Neural cell (in vitro differentiated cells): ENCODE results near the gene COL27A1. TPM values are rescaled to one million over a fixed set of nuclear protein-coding genes. Genes with fewer than 3 reads are reported as not detected.

Experiments
- H2AFZ ChIP-seq: fragments of 200-600, 300-800 bp; sonication (generic), shearing (Covaris generic); 2 replicates; pipeline ENCODE4 v1.6.0; 2014; ENCODE audit warnings: low read depth, mild to moderate bottlenecking, antibody characterized with exemption, low read length, moderate library complexity
- H3F3A ChIP-seq: fragments of 200-600 bp; shearing (Covaris generic); 2 replicates; pipeline ENCODE4 v1.6.1; 2016; ENCODE audit warnings: mild to moderate bottlenecking, moderate library complexity, mixed read lengths, antibody characterized with exemption, low read length; ENCODE audit not compliant: insufficient read depth, poor library complexity, severe bottlenecking
- H3K27ac ChIP-seq: fragments of 200-600, 300-800 bp; sonication (generic), shearing (Covaris generic); 2 replicates; pipeline ENCODE4 v1.5.1; 2014; ENCODE audit warnings: mild to moderate bottlenecking, low read length, moderate library complexity
- H3K27me3 ChIP-seq: fragments of 300-800, 200-600 bp; sonication (generic), shearing (Covaris generic); 2 replicates; pipeline ENCODE4 v1.6.0; 2014; ENCODE audit warnings: mild to moderate bottlenecking, low read depth, low read length, moderate library complexity; ENCODE audit not compliant: insufficient read depth
- H3K36me3 ChIP-seq: fragments of 300-800, 200-600 bp; sonication (generic), shearing (Covaris generic); 2 replicates; pipeline ENCODE4 v1.5.1; 2014; ENCODE audit warnings: mild to moderate bottlenecking, antibody characterized with exemption, low read length, moderate library complexity; ENCODE audit not compliant: insufficient read depth
- H3K4me2 ChIP-seq: fragments of 300-800, 200-600 bp; sonication (generic), shearing (Covaris generic); 2 replicates; pipeline ENCODE4 v1.6.0; 2014; ENCODE audit warnings: mild to moderate bottlenecking, low read length
- H3K4me3 ChIP-seq: fragments of 300-800, 200-600 bp; sonication (generic), shearing (Covaris generic); 2 replicates; pipeline ENCODE4 v1.5.1; 2014; ENCODE audit warnings: mild to moderate bottlenecking, low read length, moderate library complexity
- H3K79me2 ChIP-seq: fragments of 200-600 bp; shearing (Covaris generic); replicated peaks from 2 replicates; pipeline ENCODE4 v1.6.0; 2014; ENCODE audit warnings: mild to moderate bottlenecking, low read length, moderate library complexity; ENCODE audit not compliant: insufficient read depth
- H3K9ac ChIP-seq: fragments of 300-800, 200-600 bp; sonication (generic), shearing (Covaris generic); 2 replicates; pipeline ENCODE4 v1.6.1; 2016; ENCODE audit warnings: mild to moderate bottlenecking, low read length, mixed read lengths
- H3K9me2 ChIP-seq: fragments of 200-600 bp; shearing (Covaris generic); 2 replicates; pipeline ENCODE4 v1.6.1; 2016; ENCODE audit warnings: mild to moderate bottlenecking, low read length, mixed read lengths; ENCODE audit not compliant: insufficient read depth
- H3K9me3 ChIP-seq: fragments of 200-600, 300-800 bp; sonication (generic), shearing (Covaris generic); 2 replicates; pipeline ENCODE4 v1.6.1; 2016; ENCODE audit warnings: mild to moderate bottlenecking, mixed run types, low read length, moderate library complexity, mixed read lengths
- H4K20me1 ChIP-seq: fragments of 200-600 bp; shearing (Covaris generic); 2 replicates; pipeline ENCODE4 v1.6.1; 2016; ENCODE audit warnings: mild to moderate bottlenecking, mixed run types; ENCODE audit not compliant: insufficient read depth
- CTCF ChIP-seq: fragments of 450-650 bp; IDR thresholded peaks from 2 replicates; pipeline ENCODE4 v1.5.1; 2014; ENCODE audit warnings: antibody characterized with exemption, mild to moderate bottlenecking, moderate library complexity; ENCODE audit not compliant: poor library complexity, severe bottlenecking
- EP300 ChIP-seq: fragments of 450-650 bp; conservative IDR thresholded peaks from 2 replicates; pipeline ENCODE4 v1.6.1; 2014; ENCODE audit warnings: antibody characterized with exemption, mild to moderate bottlenecking, moderate library complexity; ENCODE audit not compliant: poor library complexity, severe bottlenecking
- EZH2 ChIP-seq: fragments of 200-600, 300-800 bp; shearing (Covaris generic), sonication (generic); IDR thresholded peaks from 2 replicates; pipeline ENCODE4 v1.6.1; 2014; ENCODE audit warnings: antibody characterized with exemption, low read length, borderline replicate concordance, mild to moderate bottlenecking; ENCODE audit not compliant: insufficient read depth, poor library complexity, severe bottlenecking
- MXI1 ChIP-seq: fragments of 450-650 bp; conservative IDR thresholded peaks from 2 replicates; pipeline ENCODE4 v1.6.1; 2014; ENCODE audit warnings: antibody characterized with exemption, mild to moderate bottlenecking; ENCODE audit not compliant: poor library complexity, severe bottlenecking
- POLR2AphosphoS5 ChIP-seq: IDR thresholded peaks from 2 replicates; pipeline ENCODE4 v1.6.1; 2012
- RAD21 ChIP-seq: fragments of 450-650 bp; conservative IDR thresholded peaks from 2 replicates; pipeline ENCODE4 v1.6.1; 2014; ENCODE audit warnings: antibody characterized with exemption, mild to moderate bottlenecking, moderate library complexity
- REST ChIP-seq: IDR thresholded peaks from 2 replicates; pipeline ENCODE4 v1.6.1; 2012; ENCODE audit warnings: borderline replicate concordance
- SMC3 ChIP-seq: fragments of 450-650 bp; conservative IDR thresholded peaks from 2 replicates; pipeline ENCODE4 v1.6.1; 2014; ENCODE audit warnings: antibody characterized with exemption, mild to moderate bottlenecking, moderate library complexity; ENCODE audit not compliant: poor library complexity
- TAF1 ChIP-seq: IDR thresholded peaks from 2 replicates; pipeline ENCODE4 v1.6.1; 2012; ENCODE audit warnings: low read depth
- polyA plus RNA-seq: library from polyadenylated mRNA; depleted of rRNA; stranded (reverse); fragments of >200 nt; gene quantifications from 2 replicates; pipeline ENCODE4 v1.2.3, GENCODE V29; 2014

COL27A1 gene
- polyA plus RNA-seq, 1 donor from 2014 or later, result 0.25 TPM

- Histone ChIP-seq H3K9ac (no peak overlapping the region), H4K20me1 (no peaks in the 10 kb centered on the region), H2AFZ (no peak overlapping the region), H3K27ac (no peak overlapping the region), H3K27me3 (no peaks in the 10 kb centered on the region), H3K9me3 (no peaks in the 10 kb centered on the region), H3K9me2 (no peaks in the 10 kb centered on the region), H3K4me2 (no peak overlapping the region), H3K4me3 (no peak overlapping the region), H3F3A (no peaks in the 10 kb centered on the region), H3K36me3 (no peaks in the 10 kb centered on the region), H3K79me2 (no peaks in the 10 kb centered on the region)
- no peak for TF ChIP-seq EP300
- TF ChIP-seq SMC3, result no peak
- TF ChIP-seq RAD21, result no peak
- no peak for TF ChIP-seq POLR2AphosphoS5
- TF ChIP-seq TAF1, result no peak
- TF ChIP-seq MXI1, result no peak
- TF ChIP-seq REST, result no peak
- no peak for TF ChIP-seq EZH2
- no peak for TF ChIP-seq CTCF
Measured at GRCh38 chr9:114212826-114213225, 57.5 kb downstream of the COL27A1 start.

- H3K9me2 ChIP-seq, result no peaks in the 10 kb centered on the region
- TF ChIP-seq TAF1 (no peak), SMC3 (no peak), MXI1 (no peak), EZH2 (no peak), CTCF (no peak), POLR2AphosphoS5 (no peak), EP300 (no peak), REST (no peak), RAD21 (no peak)
- H2AFZ ChIP-seq, result no peak overlapping the region
- H3K27ac ChIP-seq, result no peak overlapping the region
- no peaks in the 10 kb centered on the region for H3F3A ChIP-seq
- no peaks in the 10 kb centered on the region for H3K36me3 ChIP-seq
- no peaks in the 10 kb centered on the region for H3K27me3 ChIP-seq
- H3K4me3 ChIP-seq, result no peak overlapping the region
- no peaks in the 10 kb centered on the region for H4K20me1 ChIP-seq
- H3K9me3 ChIP-seq, result no peaks in the 10 kb centered on the region
- no peaks in the 10 kb centered on the region for H3K79me2 ChIP-seq
- H3K9ac ChIP-seq, result no peak overlapping the region
- H3K4me2 ChIP-seq, result no peak overlapping the region
Measured at GRCh38 chr9:114213566-114213965, 58.2 kb downstream of the COL27A1 start.
